Retinal pigment epithelial cell (primary cell): ENCODE results near the gene NOX5.
A peak's percentile ranks its signal among the peaks of the same experiment; 100 is the strongest.

Source experiments
- DNase-seq: peaks from one replicate; pipeline ENCODE4 v3.0.0-alpha.2; 2010; ENCODE audit warnings: low read depth
- H3K4me3 ChIP-seq: 2 replicates; pipeline ENCODE4 v1.5.1; 2011; ENCODE audit warnings: mild to moderate bottlenecking, low read length, control low read depth, moderate library complexity
- TF ChIP-seq, protein P1 (sequence below): conservative IDR thresholded peaks from 2 replicates; pipeline ENCODE4 v1.5.1; 2011; ENCODE audit warnings: low read depth, low read length, control low read depth, inconsistent platforms

The NOX5 gene

DNA sequence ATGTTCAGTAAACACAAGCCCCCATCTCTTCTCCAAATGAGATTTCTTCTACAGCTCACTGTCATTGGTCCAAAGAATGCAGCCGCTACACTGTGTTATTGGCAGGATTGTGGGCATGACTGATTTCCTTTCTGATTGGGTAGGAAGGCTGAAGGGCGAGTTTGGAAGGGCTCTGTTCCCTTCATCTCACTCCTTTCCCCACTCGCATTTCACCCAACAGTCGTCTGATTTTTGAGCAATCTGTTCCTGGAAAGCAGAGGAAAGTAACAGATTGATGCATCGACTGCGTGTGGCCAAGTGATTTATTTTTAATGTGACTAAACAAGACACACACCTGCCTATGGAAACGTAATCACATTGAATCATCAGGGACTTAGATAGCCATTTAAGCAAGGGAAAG, 55.5 kb downstream of the NOX5 start:
- H3K4me3 ChIP-seq: no peak overlapping the region
- DNase-seq: no peak
- TF ChIP-seq, protein P1, sequence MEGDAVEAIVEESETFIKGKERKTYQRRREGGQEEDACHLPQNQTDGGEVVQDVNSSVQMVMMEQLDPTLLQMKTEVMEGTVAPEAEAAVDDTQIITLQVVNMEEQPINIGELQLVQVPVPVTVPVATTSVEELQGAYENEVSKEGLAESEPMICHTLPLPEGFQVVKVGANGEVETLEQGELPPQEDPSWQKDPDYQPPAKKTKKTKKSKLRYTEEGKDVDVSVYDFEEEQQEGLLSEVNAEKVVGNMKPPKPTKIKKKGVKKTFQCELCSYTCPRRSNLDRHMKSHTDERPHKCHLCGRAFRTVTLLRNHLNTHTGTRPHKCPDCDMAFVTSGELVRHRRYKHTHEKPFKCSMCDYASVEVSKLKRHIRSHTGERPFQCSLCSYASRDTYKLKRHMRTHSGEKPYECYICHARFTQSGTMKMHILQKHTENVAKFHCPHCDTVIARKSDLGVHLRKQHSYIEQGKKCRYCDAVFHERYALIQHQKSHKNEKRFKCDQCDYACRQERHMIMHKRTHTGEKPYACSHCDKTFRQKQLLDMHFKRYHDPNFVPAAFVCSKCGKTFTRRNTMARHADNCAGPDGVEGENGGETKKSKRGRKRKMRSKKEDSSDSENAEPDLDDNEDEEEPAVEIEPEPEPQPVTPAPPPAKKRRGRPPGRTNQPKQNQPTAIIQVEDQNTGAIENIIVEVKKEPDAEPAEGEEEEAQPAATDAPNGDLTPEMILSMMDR: no peak

DNA sequence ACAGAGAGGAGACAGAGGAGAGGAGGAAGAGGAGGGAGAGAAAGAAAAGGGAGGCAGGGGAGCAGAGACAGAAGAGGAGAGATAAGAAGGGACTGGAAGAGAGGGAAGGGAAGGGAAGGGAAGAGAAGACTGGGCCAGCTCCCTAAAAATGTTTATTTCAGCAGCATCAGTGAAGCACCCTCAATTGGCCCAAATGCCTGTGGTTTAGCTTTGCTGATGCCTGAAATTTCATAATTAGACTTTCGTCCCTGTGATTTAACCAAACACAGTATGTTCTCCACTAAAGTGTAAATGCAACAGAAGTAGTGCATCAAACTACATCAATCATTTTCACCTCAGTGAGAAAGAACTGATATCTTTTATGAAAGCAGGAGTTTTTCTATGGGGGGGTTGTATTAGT, 55.9 kb downstream of the NOX5 start:
- DNase-seq: no peak
- H3K4me3 ChIP-seq: no peak overlapping the region
- TF ChIP-seq, protein P1: no peak

DNA sequence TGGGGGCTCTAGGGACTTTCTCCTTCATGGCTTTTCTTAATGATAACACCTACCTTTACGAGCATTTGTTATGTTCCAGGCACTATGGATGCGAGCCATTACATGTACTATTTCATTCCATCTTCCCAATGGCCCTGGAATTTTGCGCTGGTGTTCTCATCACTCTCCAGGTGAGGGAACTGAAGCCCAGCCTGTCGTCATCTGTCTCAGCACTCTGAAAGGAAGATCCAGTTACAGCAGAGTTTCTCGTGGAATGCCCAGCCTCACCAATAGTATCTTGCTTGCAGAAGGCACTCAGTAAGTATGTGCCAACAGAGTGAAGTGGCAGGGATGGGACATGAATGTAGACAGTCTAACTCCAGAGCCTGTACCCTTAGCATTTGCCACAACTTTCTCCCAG, 56.8 kb downstream of the NOX5 start:
- TF ChIP-seq, protein P1: no peak
- no peak overlapping the region for H3K4me3 ChIP-seq
- DNase-seq: no peak

DNA sequence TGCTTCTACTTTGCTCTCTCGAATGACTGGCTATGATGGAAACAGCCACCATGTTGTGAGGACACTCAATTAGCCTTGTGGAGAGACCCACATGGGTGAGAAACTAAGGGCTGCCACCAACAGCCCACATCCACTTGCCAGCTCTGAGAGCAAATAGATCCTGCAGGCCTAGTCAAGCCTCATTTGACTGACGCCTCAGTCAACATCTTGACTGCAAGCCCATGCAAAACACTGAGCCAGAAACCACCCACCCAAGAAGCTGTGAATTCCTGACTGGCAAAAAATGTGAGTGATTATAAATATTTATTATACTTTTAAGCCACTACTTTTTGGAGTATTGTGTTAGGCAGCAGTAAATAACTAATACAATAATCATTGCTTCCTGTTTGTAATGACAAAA, 58.4 kb downstream of the NOX5 start:
- H3K4me3 ChIP-seq: no peak overlapping the region
- TF ChIP-seq, protein P1: no peak
- DNase-seq: no peak

DNA sequence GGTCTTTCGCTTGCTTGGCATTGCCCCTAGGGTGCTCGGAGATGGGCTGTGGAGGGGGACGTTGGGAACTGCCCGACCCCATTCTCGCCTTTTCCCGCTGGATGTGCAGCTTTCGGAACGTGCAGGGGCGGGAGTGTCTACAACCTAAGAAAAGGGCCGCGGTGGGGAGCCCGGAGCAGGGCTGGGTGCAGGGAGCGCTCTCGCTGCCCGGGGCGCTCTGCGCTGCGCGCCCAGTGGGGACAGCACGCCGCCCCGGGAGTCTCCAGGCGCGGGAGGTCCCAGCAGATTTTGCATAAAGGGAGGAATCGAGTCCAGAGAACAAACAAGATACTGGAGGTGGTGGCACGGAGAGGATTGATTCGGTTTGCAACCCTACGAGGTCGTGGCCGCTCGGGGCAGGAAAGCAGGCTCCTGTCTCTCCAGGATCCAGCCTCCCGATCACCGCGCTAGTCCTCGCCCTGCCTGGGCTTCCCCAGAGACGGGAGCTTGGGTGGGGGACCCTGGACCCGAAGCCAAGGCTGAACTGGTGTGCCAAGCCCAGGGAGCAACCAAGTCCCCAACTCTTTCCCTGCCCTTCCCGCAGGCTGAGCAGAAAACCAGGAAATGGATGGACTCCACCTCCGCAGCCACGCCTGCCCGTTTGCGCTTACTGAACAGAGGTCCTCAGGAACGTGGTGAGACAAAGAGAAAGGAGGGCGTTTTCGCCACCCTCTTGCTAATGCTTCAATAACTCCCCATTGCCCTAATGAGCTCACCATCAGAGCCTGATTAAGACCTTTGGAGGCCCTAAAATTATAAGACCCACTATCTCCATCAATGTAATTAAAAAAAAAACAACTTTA, 59.7 kb downstream of the NOX5 start:
- TF ChIP-seq, protein P1: peak; percentile 11
- peak overlapping the region; percentile 82 for H3K4me3 ChIP-seq
- DNase-seq: peak; percentile 19

DNA sequence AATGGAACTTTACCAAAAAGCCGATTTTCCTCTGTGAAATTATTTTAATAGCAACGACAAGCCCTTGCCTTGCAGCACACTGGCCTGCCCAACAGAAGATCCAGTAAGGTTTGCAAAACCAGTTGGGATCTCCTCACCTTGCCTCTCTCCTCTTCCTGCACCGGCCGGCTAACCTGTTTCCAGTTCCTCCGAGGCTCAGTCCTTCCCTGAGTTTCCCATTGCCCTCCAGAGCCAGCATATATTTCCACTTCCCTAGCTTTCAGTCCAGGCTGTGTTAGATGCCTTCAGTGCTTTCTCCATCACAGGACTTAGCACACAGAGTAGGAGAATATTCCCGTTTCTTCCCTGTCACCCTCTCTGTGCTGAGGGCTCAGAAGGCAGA, 60.3 kb downstream of the NOX5 start:
- H3K4me3 ChIP-seq: peak overlapping the region; percentile 82
- peak; percentile 24 for DNase-seq
- TF ChIP-seq, protein P1: no peak

DNA sequence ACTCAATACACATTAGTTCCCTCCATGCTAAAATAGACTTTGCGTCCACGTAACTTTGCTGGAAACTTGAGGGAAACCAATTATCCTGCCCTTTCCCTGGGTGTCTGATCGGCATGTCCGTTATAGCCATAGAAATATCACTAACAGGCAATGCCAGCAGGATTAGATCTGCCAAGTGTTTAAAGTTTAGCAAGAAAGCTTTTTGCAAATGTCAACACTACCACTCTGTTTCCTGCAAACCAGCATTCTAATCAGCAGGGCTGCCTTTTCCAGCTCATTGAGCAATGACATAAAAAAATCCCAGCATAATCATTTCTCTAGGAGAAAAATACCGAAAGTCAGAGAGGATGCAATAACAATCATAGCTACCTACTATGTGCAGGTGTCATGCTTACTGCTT, 60.9 kb downstream of the NOX5 start:
- TF ChIP-seq, protein P1: no peak
- peak; percentile 6 for DNase-seq
- no peak overlapping the region for H3K4me3 ChIP-seq
